Duodenal mucosa (tissue), 2 donors: ENCODE data around the gene CEP89.
A peak's percentile ranks its signal among the peaks of the same experiment; 100 is the strongest.
"Not testable (repeated sequence)": the region's sequence is repeated elsewhere in the genome, so short reads cannot be mapped to it uniquely, and the experiment has no call there.

ENCODE experiments used
- H3K27ac ChIP-seq: one replicate; pipeline ENCODE4 v1.7.0; 2013; ENCODE audit warnings: low read depth, low read length
- H3K27me3 ChIP-seq, 2 donors: one replicate each; pipeline ENCODE4 v1.7.0; 2013; ENCODE audit warnings: low read length in 2 of 2, control low read depth in 1 of 2; ENCODE audit not compliant: insufficient read depth in 2 of 2, control insufficient read depth in 1 of 2
- H3K36me3 ChIP-seq, 2 donors: one replicate each; pipeline ENCODE4 v1.7.0; 2013; ENCODE audit warnings: low read length in 2 of 2, control low read depth in 1 of 2; ENCODE audit not compliant: insufficient read depth in 2 of 2, control insufficient read depth in 1 of 2
- H3K4me1 ChIP-seq, 2 donors: one replicate each; pipeline ENCODE4 v1.7.0; 2013; ENCODE audit warnings: low read length in 2 of 2, control low read depth in 1 of 2; ENCODE audit not compliant: insufficient read depth in 2 of 2, control insufficient read depth in 1 of 2
- H3K4me3 ChIP-seq, 2 donors: one replicate each; pipeline ENCODE4 v1.7.0; 2013; ENCODE audit warnings: low read length in 2 of 2, low read depth in 1 of 2
- H3K9ac ChIP-seq, 2 donors: one replicate each; pipeline ENCODE4 v1.7.0; 2013; ENCODE audit warnings: low read length in 2 of 2, low read depth in 1 of 2
- H3K9me3 ChIP-seq, 2 donors: one replicate each; pipeline ENCODE4 v1.7.0; 2013; ENCODE audit warnings: low read length in 2 of 2, control low read depth in 1 of 2; ENCODE audit not compliant: control insufficient read depth in 1 of 2

CEP89 gene

GRCh38 chr19:32867436-32867835, 104.3 kb downstream of the CEP89 start:
- H3K27me3 ChIP-seq, H3K4me3 ChIP-seq, H3K9me3 ChIP-seq, H3K27ac ChIP-seq, H3K9ac ChIP-seq: not testable (repeated sequence)
- peaks cover 0 to 11% of the 10 kb centered on the region in 2 donors for H3K36me3 ChIP-seq
- H3K4me1 ChIP-seq, result peaks cover 13 to 15% of the 10 kb centered on the region in 2 donors

- Histone ChIP-seq H3K4me3 (peak overlapping the region; percentile 22 to 28), H3K9me3 (no peaks in the 10 kb centered on the region), H3K27me3 (no peaks in the 10 kb centered on the region), H3K36me3 (peaks cover 0 to 15% of the 10 kb centered on the region in 2 donors), H3K27ac (no peak overlapping the region), H3K4me1 (peaks cover 13 to 15% of the 10 kb centered on the region in 2 donors), H3K9ac (no peak overlapping the region)
Observed at GRCh38 chr19:32866564-32867265, 105.0 kb downstream of the CEP89 start.

DNA sequence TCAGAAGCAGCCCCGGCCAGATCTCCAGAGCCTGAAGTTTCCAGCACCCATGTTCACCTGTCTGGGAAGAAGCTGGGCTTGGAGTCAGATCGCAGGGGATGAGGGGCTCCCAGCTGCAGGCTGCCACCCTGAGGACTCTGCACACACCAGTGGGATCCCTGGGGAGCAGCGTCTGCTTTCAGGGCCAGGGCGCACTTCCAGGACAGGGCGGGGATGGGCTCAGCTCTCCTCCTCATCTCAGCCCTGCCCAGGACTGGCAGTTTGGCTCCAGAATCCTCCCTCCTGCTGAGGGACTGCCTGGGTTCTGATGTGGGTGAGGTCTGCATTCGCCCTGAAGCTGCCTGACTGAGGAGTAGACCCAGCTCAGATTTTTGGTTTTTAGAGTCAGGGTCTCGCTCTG, 105.7 kb downstream of the CEP89 start:
- H3K4me1 ChIP-seq, result peaks cover 12 to 15% of the 10 kb centered on the region in 2 donors
- no peaks in the 10 kb centered on the region for H3K9me3 ChIP-seq
- peaks cover 0 to 15% of the 10 kb centered on the region in 2 donors for H3K36me3 ChIP-seq
- no peak overlapping the region for H3K27ac ChIP-seq
- no peaks in the 10 kb centered on the region for H3K27me3 ChIP-seq
- H3K9ac ChIP-seq, result no peak overlapping the region
- H3K4me3 ChIP-seq, result no peak overlapping the region

DNA sequence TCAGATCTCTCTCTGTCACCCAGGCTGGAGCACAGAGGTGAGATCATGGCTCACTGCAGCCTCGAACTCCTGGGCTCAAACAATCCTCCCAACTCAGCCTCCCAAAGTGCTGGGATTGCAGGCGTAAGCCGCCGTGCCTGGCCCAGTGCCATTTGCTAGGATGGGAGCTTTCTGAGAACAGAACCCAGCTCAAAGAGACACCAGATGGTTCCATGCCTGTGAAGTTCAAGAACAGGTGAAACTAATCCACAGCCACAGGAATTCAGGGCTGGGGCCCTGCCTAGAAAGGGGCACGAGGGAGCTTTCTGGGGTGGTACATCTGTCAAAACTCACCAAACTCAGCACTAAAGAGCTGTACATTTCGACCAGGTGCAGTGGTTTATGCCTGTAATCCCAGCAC, 106.4 kb downstream of the CEP89 start:
- no peak overlapping the region for H3K9ac ChIP-seq
- no peak overlapping the region for H3K4me3 ChIP-seq
- no peaks in the 10 kb centered on the region for H3K27me3 ChIP-seq
- no peak overlapping the region for H3K27ac ChIP-seq
- H3K36me3 ChIP-seq, result peaks cover 3 to 15% of the 10 kb centered on the region in 2 donors
- no peaks in the 10 kb centered on the region for H3K9me3 ChIP-seq
- peaks cover 4 to 9% of the 10 kb centered on the region in 2 donors for H3K4me1 ChIP-seq

DNA sequence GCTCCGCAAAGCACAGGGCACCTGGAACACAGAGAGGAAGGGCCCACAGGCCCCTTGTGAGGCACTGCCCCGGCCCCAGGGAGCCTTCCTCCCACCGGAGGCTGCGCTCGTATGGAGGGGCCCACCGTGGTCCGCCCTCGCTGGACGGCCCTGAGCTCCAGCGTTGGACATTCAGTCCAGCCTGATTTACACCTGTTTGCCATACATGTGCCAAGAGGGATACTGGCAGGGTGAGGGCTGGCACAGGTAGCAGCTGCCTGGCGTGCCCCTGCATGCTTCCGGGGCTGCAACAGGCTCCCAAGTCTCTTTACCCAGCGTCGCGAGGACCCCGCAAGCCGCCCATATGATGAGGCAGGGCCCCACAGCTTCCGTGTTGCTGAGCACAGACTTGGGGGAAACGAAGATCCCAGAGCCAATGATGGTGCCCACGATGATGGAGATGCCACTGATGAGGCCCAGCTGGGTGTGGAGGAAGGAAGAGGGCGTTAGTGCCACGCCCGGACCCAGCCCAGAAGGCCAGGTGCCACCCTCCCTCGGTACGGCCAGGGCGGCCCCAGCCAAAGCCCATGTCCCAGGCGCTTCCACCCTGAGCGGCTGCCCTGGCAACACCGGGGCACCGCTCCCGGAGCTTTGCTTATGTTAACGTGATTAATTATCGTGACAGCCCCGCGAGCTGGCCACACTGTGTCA, 107.3 kb downstream of the CEP89 start:
- no peak overlapping the region for H3K27ac ChIP-seq
- peaks cover 0 to 5% of the 10 kb centered on the region in 2 donors for H3K4me1 ChIP-seq
- H3K9ac ChIP-seq, result no peak overlapping the region
- H3K27me3 ChIP-seq, result no peaks in the 10 kb centered on the region
- no peaks in the 10 kb centered on the region for H3K9me3 ChIP-seq
- H3K36me3 ChIP-seq, result peaks cover 3 to 15% of the 10 kb centered on the region in 2 donors
- H3K4me3 ChIP-seq, result no peak overlapping the region

DNA sequence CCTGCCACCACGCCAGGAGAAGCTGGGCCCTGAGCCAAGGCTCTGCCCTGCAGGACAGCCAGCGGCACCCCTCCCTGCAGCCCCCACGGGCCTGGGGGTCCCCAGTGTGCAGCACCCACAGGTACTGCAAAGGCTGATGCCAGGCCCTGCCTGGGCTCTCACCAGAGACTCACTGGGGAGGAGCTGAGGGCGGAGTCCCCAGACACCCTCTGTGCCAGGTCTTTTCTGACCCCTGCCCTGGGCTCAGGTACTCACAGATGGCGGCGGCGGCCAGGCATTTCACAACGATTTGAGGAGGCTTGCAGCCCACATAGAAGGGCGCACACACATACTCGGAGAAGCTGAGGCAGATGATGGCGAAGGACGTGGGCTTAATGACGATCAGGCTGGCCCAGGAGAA, 107.9 kb downstream of the CEP89 start:
- no peaks in the 10 kb centered on the region for H3K9me3 ChIP-seq
- peaks cover 3 to 15% of the 10 kb centered on the region in 2 donors for H3K36me3 ChIP-seq
- H3K4me1 ChIP-seq, result peaks cover 0 to 5% of the 10 kb centered on the region in 2 donors
- H3K9ac ChIP-seq, result no peak overlapping the region
- no peak overlapping the region for H3K4me3 ChIP-seq
- no peak overlapping the region for H3K27ac ChIP-seq
- H3K27me3 ChIP-seq, result no peaks in the 10 kb centered on the region

- Histone ChIP-seq H3K4me3 (no peak overlapping the region), H3K9ac (no peak overlapping the region), H3K36me3 (peaks cover 3 to 15% of the 10 kb centered on the region in 2 donors)
Observed at GRCh38 chr19:32863301-32863700, 108.5 kb downstream of the CEP89 start.

DNA sequence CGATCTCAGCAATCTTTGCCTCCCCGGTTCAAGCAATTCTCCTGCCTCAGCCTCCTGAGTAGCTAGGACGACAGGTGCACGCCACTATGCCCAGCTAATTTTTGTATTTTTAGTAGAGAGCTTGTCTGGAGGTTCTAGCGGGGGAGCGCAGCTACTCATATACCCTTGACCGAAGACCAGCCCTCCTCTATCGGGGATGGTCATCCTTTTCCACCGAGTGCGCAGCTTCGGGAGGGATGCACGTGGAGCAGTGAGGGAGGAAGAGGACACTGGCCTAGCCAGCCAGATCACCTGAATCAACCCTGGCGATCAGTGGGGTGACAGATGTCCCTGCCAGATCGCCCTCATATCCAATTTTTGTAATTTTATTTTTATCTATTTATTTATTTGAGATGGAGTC, 109.0 kb downstream of the CEP89 start:
- Histone ChIP-seq H3K27ac (no peak overlapping the region), H3K27me3 (no peaks in the 10 kb centered on the region), H3K4me1 (peaks cover 0 to 5% of the 10 kb centered on the region in 2 donors), H3K9ac (no peak overlapping the region), H3K36me3 (peaks cover 3 to 18% of the 10 kb centered on the region in 2 donors), H3K4me3 (no peak overlapping the region), H3K9me3 (no peaks in the 10 kb centered on the region)

More at GRCh38 chr19:32863301-32863700, 108.5 kb downstream of the CEP89 start:
- H3K4me1 ChIP-seq, result peaks cover 0 to 5% of the 10 kb centered on the region in 2 donors
- H3K9me3 ChIP-seq, result no peaks in the 10 kb centered on the region
- no peak overlapping the region for H3K27ac ChIP-seq
- H3K27me3 ChIP-seq, result no peaks in the 10 kb centered on the region

- Histone ChIP-seq H3K27ac (no peak overlapping the region), H3K27me3 (no peaks in the 10 kb centered on the region), H3K4me3 (no peak overlapping the region), H3K36me3 (peaks cover 3 to 22% of the 10 kb centered on the region in 2 donors), H3K9ac (no peak overlapping the region), H3K4me1 (peaks cover 0 to 5% of the 10 kb centered on the region in 2 donors), H3K9me3 (no peaks in the 10 kb centered on the region)
Observed at GRCh38 chr19:32862173-32862572, 109.6 kb downstream of the CEP89 start.

DNA sequence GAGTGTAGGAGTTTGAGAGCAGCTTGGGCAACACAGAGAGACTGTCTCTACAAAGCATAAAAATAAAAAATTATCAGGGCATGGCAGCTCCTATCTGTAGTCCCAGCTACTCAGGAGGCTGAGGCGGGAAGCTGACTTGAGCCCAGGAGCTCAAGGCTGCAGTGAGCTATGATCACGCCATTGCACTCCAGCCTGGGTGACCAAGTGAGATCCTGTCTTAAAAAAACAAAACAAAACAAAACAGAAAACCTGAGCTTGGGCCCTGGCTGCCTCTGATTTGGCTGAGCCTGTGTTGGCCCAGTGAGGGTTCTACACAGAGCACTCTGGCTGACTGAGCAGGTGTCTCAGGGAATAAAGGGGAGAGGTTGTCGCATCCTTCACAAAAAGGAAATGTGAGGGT, 110.2 kb downstream of the CEP89 start:
- H3K9ac ChIP-seq, result no peak overlapping the region
- H3K27ac ChIP-seq, result no peak overlapping the region
- H3K4me3 ChIP-seq, result no peak overlapping the region
- H3K4me1 ChIP-seq, result peaks cover 0 to 2% of the 10 kb centered on the region in 2 donors
- peaks cover 3 to 18% of the 10 kb centered on the region in 2 donors for H3K36me3 ChIP-seq
- H3K9me3 ChIP-seq, result no peaks in the 10 kb centered on the region
- H3K27me3 ChIP-seq, result no peaks in the 10 kb centered on the region
